Measurements from ENCODE around the gene SYCE1L.

Gene SYCE1L

DNA sequence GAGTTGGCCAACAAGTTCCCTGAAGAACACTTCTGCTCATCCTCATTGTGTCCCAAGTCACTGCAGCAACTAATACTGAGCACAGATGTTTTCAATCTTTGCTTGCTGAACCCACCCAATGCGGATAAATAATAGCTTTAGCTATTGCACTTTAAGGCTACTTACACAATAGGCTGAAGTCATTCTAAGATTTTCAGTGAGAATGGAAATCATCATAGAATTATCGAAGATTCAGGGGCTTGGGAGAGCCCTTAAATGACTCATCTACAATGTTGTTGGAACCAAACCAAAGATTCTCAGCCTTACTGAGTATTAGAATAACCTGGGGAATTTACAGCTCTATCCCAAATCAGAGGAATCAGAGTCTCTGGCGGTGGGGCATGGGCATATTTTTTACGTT, 51.2 kb downstream of the SYCE1L start:
- no peak for DNase-seq (ENCODE audit: low read depth in 2 of 2)

All from stimulated activated CD4-positive, alpha-beta T cell treated with anti-CD3 and anti-CD28 coated beads, Interleukin-4, amount 100 ng/mL, for 48 hours (primary cell).